DND-41 (cell line): ENCODE measurements around the gene PCYOX1L.

Experiments
- ATAC-seq: fragments of 200-7000 bp; cut with Tn5 transposase; 3 replicates; pipeline ENCODE4 v1.9.1; 2021; ENCODE audit warnings: low read depth; ENCODE audit not compliant: insufficient read depth
- DNase-seq: peaks from one replicate; pipeline ENCODE4 v3.0.0-alpha.2; 2020
- H2AFZ ChIP-seq: 2 replicates; pipeline ENCODE4 v1.6.0; 2012; ENCODE audit warnings: low read depth, low read length
- H3K27ac ChIP-seq: 2 replicates; pipeline ENCODE4 v1.5.1; 2012; ENCODE audit warnings: low read length, inconsistent platforms
- H3K27me3 ChIP-seq: fragments of 200-600 bp; sonication (generic); 2 replicates; pipeline ENCODE4 v1.6.0; 2012; ENCODE audit warnings: low read length, mild to moderate bottlenecking, inconsistent platforms; ENCODE audit not compliant: insufficient read depth, poor library complexity
- H3K36me3 ChIP-seq: 2 replicates; pipeline ENCODE4 v1.5.1; 2012; ENCODE audit warnings: low read length, inconsistent platforms; ENCODE audit not compliant: insufficient read depth
- H3K4me1 ChIP-seq: 2 replicates; pipeline ENCODE4 v1.5.1; 2012; ENCODE audit warnings: mild to moderate bottlenecking, low read length; ENCODE audit not compliant: insufficient read depth
- H3K4me2 ChIP-seq: 2 replicates; pipeline ENCODE4 v1.6.0; 2012; ENCODE audit warnings: mild to moderate bottlenecking, moderate library complexity, low read length, inconsistent platforms; ENCODE audit not compliant: insufficient read depth
- H3K4me3 ChIP-seq, 2 experiments: fragments of 200-600 bp in 1 of 2; shearing (Covaris generic) in 1 of 2; 2 replicates each; pipeline ENCODE4 v1.5.1; 2012 to 2016; ENCODE audit warnings: inconsistent platforms in 2 of 2, low read length in 2 of 2, mild to moderate bottlenecking in 2 of 2, low read depth in 1 of 2, moderate library complexity in 1 of 2
- H3K79me2 ChIP-seq: 2 replicates; pipeline ENCODE4 v1.6.0; 2012; ENCODE audit warnings: low read length, inconsistent platforms; ENCODE audit not compliant: insufficient read depth
- H3K9ac ChIP-seq: 2 replicates; pipeline ENCODE4 v1.6.0; 2012; ENCODE audit warnings: low read depth, mild to moderate bottlenecking, inconsistent platforms, low read length, moderate library complexity
- H3K9me3 ChIP-seq: 2 replicates; pipeline ENCODE4 v1.5.1; 2012; ENCODE audit warnings: low read length, moderate library complexity, mild to moderate bottlenecking, inconsistent platforms; ENCODE audit not compliant: insufficient read depth, severe bottlenecking
- H4K20me1 ChIP-seq: 2 replicates; pipeline ENCODE4 v1.6.0; 2012; ENCODE audit warnings: low read length; ENCODE audit not compliant: insufficient read depth
- CTCF ChIP-seq: IDR thresholded peaks from 2 replicates; pipeline ENCODE4 v1.5.1; 2012; ENCODE audit warnings: borderline replicate concordance, low read length, moderate library complexity, mild to moderate bottlenecking; ENCODE audit not compliant: poor library complexity, severe bottlenecking; ENCODE audit errors: extremely low read depth
- EZH2 ChIP-seq: IDR thresholded peaks from 3 replicates; pipeline ENCODE4 v1.6.1; 2012; ENCODE audit warnings: borderline replicate concordance, low read depth, mild to moderate bottlenecking, moderate library complexity, low read length, inconsistent platforms; ENCODE audit not compliant: severe bottlenecking

The PCYOX1L gene

GRCh38 chr5:149403923-149404745 is 46.3 kb downstream of the PCYOX1L start:
- no peaks in the 10 kb centered on the region for H4K20me1 ChIP-seq
- DNase-seq (no peak), ATAC-seq (no peak)
- no peaks in the 10 kb centered on the region for H3K79me2 ChIP-seq
- no peak overlapping the region for H3K4me2 ChIP-seq
- no peaks in the 10 kb centered on the region for H3K36me3 ChIP-seq
- H2AFZ ChIP-seq, result no peak overlapping the region
- H3K9me3 ChIP-seq, result no peaks in the 10 kb centered on the region
- peaks cover 13% of the 10 kb centered on the region for H3K27me3 ChIP-seq
- no peak overlapping the region for H3K27ac ChIP-seq
- H3K4me3 ChIP-seq, result no peak overlapping the region
- TF ChIP-seq EZH2, result no peak
- no peak for TF ChIP-seq CTCF
- no peak overlapping the region for H3K9ac ChIP-seq
- H3K4me1 ChIP-seq, result no peaks in the 10 kb centered on the region

- Histone ChIP-seq H3K4me2 (no peak overlapping the region), H3K4me3 (no peak overlapping the region), H3K9me3 (no peaks in the 10 kb centered on the region), H3K9ac (no peak overlapping the region), H3K27ac (no peak overlapping the region), H2AFZ (no peak overlapping the region), H3K79me2 (no peaks in the 10 kb centered on the region), H3K27me3 (peaks cover 13% of the 10 kb centered on the region), H4K20me1 (no peaks in the 10 kb centered on the region), H3K36me3 (no peaks in the 10 kb centered on the region), H3K4me1 (no peaks in the 10 kb centered on the region)
- ATAC-seq (no peak), DNase-seq (no peak)
- TF ChIP-seq CTCF, result no peak
- TF ChIP-seq EZH2, result no peak
Observed at GRCh38 chr5:149404746-149405549, 47.1 kb downstream of the PCYOX1L start.

- H3K4me2 ChIP-seq, result no peak overlapping the region
- H3K36me3 ChIP-seq, result no peaks in the 10 kb centered on the region
- no peaks in the 10 kb centered on the region for H4K20me1 ChIP-seq
- H3K27ac ChIP-seq, result no peak overlapping the region
- no peak for ATAC-seq
- H3K4me1 ChIP-seq, result no peaks in the 10 kb centered on the region
- TF ChIP-seq EZH2, result no peak
- no peak for TF ChIP-seq CTCF
- peaks cover 13% of the 10 kb centered on the region for H3K27me3 ChIP-seq
- no peak overlapping the region for H3K9ac ChIP-seq
- H2AFZ ChIP-seq, result no peak overlapping the region
- no peaks in the 10 kb centered on the region for H3K9me3 ChIP-seq
- DNase-seq, result no peak
- H3K4me3 ChIP-seq, result no peak overlapping the region
- H3K79me2 ChIP-seq, result no peaks in the 10 kb centered on the region
Observed at GRCh38 chr5:149405550-149406202, 47.8 kb downstream of the PCYOX1L start.
